ENCODE results near the gene DEPP1. TPM values are rescaled to one million over a fixed set of nuclear protein-coding genes. Genes with fewer than 3 reads are reported as not detected.

DEPP1 gene
- total and polyA plus RNA-seq, 10 of the 15 experiments (the other 5 are each of a cell fraction or from before 2014, with no cell fraction given): 1.7 to 12.1 (median 7.3) TPM

- no peak for TF ChIP-seq BCLAF1 (IDR thresholded peaks at IDR 0.05)
- no peak for TF ChIP-seq PRDM15 (CRISPR knock-in tag; IDR thresholded peaks at IDR 0.05)
- TF ChIP-seq SIX5 (IDR thresholded peaks at IDR 0.05; ENCODE audit: low read depth, low read length, severe bottlenecking): no peak
- no peak for TF ChIP-seq ZBED1 (IDR thresholded peaks at IDR 0.05; ENCODE audit: borderline replicate concordance)
- TF ChIP-seq, protein P1, sequence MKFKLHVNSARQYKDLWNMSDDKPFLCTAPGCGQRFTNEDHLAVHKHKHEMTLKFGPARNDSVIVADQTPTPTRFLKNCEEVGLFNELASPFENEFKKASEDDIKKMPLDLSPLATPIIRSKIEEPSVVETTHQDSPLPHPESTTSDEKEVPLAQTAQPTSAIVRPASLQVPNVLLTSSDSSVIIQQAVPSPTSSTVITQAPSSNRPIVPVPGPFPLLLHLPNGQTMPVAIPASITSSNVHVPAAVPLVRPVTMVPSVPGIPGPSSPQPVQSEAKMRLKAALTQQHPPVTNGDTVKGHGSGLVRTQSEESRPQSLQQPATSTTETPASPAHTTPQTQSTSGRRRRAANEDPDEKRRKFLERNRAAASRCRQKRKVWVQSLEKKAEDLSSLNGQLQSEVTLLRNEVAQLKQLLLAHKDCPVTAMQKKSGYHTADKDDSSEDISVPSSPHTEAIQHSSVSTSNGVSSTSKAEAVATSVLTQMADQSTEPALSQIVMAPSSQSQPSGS (IDR thresholded peaks at IDR 0.05; ENCODE audit: low read length): no peak
- no peak for TF ChIP-seq ZNF24 (IDR thresholded peaks at IDR 0.05)
- TF ChIP-seq GATAD2B (conservative IDR thresholded peaks at IDR 0.05; ENCODE audit: low read depth): peak; percentile 42; the same call in 1 of the 2 replicates
- no peak for TF ChIP-seq NFIC (IDR thresholded peaks at IDR 0.05; ENCODE audit: low read depth, low read length)
These were observed 2.9 kb downstream of the DEPP1 start (continued) for GRCh38 chr10:44975431-44976331.
